Activated CD4-positive, alpha-beta T cell treated with anti-CD3 and anti-CD28 coated beads for 24 hours (primary cell): ENCODE measurements around the gene ZCCHC7.
"Not testable (repeated sequence)": the region's sequence is repeated elsewhere in the genome, so short reads cannot be mapped to it uniquely, and the experiment has no call there.

ENCODE experiments used
- DNase-seq, 2 donors: peaks; one replicate each; pipeline ENCODE4 v3.0.0-alpha.2; 2020; ENCODE audit warnings: low read depth in 2 of 2

Gene ZCCHC7

DNA sequence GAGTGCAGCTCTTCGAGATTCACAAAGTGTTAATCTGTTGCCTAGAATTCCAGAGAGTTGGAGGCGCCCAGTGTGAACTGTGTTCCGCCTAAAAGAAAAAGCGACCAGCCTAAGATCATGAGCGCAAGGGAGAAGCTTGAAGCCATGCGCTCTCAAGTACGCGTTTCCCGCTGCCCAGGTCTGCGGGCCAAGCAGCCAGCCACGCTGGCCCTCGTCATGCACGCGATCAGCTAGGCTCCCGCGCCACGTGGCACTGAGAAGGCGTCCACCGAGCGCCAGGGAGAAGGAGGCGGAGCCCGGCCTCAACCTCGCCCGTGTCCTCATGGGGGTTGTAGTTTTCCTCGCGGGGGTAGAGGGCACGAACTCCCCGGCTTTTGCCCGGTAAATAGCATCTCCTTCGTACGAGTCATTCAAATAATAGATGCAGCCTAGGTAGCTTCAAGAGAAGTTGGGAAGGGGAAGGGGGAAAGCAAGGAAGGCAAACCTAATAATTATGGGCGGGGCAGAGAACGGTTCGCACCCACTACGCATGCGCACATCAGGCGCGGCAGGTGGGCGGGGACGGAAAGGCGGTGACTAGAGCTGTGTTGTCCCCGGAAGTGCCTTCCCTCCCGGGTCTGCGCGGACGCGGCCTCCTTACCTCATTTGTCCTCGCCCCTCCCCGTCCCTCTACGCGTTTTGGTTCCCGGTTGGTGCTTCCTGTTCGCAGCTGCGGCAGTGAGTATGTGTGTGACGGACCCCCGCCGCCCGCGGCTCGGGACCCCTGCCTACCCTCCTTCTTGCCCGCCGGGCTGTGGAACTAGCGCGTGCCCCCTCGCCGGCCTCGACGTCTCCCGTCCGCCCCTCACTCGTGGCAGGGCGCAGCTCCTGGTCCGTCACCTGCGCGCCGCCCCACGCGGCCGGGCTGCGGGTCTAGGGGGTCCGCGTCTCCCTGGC, at the start of gene ZCCHC7:
TSS of gene ZCCHC7 (plus strand) at position 668 of the 936 bp plus-strand sequence.
- peak; percentile 94 to 97 for DNase-seq

DNA sequence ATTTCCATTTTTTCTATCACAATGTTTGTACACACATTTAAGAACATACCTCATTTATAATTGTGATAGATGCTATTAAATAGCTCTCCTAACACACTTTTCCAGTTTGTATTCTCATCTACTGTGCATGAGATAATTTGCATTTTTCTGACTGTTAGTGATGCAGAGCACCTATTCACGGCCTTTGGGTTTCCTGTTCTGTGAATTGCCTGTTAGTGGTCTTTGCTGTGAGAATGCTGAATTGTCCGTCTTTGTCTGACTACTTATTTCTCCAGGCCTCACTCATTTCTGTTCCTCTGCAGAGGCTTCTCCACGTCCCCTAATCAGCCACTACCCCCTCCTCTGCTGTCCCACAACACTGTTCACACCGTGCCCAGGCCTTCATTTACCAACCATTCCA, 45.6 kb upstream of the ZCCHC7 start:
- not testable (repeated sequence) for DNase-seq

DNA sequence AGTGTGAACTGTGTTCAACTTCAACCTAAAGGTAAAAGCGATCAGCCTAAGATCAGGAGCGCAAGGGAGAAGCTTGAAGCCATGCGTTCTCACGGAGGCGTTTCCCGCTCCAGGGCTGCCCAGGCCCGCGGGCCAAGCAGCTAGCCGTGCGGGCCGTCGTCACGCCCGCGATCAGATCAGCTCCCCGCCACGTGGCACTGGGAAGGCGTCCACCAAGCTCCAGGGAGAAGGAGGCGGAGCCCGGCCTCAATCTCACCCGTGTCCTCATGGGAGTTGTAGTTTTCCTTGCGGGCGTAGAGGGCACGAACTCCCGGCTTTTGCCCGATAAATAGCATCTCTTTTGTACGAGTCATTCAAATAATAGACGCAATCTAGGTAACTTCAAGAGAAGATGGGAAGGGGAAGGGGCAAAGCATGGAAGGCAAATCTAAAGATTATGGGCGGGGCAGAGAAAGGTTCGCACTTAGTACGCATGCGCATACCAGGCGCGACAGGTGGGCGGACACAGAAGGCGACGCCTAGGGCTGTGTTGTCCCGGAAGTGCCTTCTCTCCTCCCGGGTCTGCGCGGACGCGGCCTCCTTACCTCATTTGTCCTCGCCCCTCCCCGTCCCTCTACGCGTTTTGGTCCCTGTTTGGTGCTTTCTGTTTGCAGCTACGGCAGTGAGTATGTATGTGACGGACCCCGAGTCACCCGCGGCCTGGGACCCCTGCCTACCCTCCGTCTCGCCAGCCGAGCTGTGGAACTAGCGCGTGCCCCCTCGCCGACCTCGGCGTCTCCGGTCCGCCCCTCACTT, 40.8 kb upstream of the ZCCHC7 start:
- peak; percentile 87 to 89 for DNase-seq

DNA sequence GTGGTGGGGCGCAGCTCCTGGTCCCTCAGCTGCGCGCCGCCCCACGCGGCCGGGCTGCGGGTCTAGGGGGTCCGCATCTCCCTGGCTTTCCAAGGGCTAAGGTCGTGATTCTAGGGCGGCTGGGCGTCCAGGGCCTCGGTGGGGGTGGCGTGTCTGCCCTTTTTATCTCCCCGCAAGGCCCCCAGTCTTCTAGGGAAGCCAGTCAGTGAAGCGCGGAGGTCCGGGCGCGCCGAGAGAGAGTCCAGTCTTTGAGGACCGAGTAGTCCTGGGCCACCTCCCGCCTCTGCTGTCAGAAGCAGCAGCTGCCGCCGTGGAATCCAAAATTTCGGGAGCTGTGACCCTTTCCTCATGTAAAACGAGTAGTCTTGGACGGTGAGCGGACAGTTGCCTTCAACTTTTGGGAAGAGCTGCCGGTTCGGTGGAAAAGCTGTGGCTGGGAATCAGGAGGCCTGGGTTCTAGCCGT, 40.2 kb upstream of the ZCCHC7 start:
- not testable (repeated sequence) for DNase-seq

DNA sequence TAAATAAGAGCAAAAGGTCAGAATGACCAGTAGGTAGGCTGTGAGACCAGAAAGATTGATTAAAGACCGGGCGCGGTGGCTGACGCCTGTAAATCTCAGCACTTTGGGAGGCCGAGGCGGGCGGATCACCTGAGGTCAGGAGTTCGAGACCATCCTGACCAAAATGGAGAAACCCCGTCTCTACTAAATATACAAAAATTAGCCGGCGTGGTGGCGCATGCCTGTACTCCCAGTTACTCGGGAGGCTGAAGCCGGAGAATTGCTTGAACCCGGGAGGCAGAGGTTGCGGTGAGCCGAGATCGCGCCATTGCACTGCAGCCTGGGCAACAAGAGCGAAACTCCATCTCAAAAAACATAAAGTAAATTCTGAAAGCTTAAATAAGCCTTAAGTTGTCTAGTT, 38.9 kb upstream of the ZCCHC7 start:
- DNase-seq: not testable (repeated sequence)

DNA sequence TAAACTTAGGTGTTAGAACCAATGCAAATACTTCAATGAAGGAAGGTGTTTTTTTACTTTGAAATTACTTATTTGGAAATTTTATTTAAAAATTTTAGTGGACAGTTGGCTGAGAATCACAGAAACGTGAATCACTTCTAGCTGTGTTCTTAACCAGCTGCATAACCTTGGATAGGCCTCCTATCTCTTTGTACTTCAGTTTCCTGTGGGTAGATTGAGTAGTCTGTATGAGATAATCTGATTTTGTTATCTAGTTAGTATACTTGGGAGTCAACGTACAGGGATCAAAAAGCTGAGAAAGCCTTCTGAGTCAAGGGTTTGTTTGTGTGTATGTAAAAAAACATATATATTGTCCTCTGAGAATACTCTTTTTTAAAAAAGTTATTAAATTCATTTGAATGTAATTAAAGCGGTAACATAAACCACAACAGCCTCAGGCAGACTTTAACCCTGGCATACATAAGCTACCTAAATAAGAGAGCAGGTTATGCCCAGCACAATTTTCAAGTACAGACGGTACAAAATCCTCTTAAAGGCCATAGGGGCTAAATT, 38.1 kb upstream of the ZCCHC7 start:
- no peak for DNase-seq

DNA sequence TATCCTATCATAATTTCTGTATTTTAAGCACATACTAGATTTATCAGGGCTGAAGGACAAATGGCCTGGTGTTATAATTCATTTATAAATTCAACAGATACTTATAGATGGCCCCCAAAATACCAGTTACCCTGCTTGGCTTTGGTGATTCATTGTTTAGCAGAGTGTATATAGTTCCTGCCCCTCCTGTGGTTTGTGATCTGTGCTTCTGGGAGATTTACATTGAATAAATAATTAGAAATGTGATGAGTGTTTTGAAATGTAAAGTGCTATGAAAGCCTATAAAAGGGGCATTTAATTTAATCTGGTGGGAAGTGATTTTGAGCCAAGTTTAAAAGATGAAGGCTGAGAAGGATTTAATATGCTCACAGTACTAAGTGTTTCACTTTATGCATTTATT, 36.7 kb upstream of the ZCCHC7 start:
- no peak for DNase-seq

DNA sequence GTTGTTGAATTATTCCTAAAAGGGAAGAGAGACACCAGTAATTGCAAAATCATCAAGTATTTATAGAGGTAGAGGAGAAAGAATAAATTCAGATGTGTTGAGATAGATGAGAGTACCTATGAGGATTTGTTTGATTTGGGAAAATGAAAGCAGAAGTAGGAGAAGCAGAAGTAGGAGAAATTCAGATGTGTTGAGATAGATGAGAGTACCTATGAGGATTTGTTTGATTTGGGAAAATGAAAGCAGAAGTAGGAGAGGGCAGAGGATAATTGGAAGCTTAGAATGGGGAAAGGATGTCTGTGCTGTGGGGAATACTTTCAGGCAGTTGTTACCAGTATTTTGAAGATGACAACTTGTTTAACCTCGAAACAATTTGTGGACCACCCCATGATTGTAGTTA, 35.1 kb upstream of the ZCCHC7 start:
- DNase-seq: no peak

DNA sequence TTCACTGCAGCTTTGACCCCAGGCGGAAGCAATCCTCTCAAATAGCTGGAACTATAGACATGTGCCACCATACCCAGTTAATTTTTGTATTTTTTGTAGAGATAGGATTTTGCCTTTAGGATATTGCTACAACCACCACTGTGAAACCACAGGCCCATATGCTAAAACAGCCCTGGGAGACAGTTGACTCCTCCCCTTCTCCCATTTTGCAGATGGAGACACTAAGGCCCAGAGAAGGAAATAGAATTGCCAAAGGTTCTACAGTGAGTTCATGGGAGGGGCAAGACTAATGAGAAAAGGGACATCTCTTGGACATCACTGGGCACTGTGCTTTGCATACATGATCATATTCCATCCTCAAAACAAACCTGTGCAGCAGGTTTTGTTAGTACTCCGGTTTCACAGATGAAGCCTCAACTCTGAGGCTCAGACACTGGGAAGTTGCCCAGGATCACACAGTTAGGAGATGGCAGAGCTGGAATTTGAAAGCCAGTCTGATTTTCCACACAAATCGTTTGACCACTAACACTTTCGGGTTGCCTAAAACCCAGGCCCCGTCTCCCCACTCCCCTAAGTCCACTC, 27.6 kb upstream of the ZCCHC7 start:
- not testable (repeated sequence) for DNase-seq

DNA sequence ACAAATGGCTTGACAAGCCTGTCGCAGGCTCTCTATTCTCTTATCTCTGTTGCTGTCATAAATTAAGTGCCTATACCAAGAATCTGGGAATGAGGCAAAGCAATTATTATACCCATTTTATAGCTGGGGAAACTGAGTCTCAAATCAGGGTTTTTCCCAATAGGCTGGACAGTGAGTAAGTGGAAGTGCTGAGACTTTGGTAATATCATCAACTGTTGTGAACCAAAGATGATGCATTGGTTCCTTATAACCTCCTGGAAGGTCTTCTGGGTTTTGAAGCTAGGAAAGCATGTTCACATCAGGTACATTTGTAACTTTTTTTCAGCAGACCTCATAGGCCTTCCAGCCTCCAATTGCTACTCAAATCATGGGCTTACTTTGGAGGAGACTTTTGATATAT, 25.6 kb upstream of the ZCCHC7 start:
- DNase-seq: no peak

DNA sequence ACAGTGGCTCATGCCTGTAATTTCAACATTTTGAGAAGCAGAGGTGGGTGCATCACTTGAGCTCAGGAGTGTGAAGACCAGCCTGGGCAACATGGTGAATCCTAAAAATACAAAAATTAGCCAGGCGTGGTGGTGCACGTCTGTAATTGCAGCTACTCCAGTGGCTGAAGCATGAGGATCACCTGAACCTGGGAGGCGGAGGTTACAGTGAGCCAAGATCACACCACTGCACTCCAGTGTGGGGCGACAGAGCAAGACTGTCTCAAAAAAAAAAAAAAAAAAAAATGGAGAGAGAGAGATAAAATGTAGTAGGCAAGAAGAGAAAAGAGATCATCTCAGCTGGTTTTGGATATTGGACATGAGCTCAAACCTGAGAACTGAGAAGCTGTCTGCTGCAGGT, 23.7 kb upstream of the ZCCHC7 start:
- no peak for DNase-seq

DNA sequence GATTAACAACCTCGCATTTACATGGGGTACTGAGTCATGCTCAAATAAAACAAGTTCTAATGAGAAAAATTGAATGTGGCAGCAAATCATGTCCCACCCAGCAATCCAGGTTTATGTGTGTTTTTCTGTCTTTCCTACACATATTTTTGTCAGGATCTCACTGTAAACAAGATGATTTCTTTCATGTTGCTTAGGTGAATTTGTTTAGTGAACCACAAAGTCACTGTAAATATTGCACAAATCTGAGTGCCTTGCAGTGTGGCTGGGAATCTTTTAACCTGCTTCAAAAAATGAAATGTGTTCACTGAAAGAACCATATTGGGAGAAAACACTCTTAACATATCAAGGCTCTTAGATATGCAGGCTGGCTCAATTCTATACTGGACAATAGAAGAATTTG, 23.1 kb upstream of the ZCCHC7 start:
- no peak for DNase-seq

DNA sequence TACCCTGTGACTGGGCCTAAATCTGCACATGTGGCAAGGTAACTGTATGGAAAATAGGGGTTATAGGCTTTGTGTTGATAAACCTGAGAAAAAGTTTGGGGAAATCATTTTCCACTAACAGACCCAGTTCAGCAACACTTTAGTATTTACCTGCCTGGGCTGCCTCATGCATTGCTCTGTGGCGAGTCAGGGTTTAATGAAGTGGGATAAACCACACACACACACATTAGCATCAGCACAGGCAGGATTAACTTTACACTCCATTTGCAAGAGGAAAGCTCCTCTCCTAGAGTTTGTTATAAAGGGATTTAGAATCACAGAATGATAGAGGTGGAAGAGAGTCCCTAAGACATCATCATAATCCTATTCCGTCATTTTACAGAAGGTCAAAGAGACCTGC, 20.0 kb upstream of the ZCCHC7 start:
- DNase-seq: no peak

DNA sequence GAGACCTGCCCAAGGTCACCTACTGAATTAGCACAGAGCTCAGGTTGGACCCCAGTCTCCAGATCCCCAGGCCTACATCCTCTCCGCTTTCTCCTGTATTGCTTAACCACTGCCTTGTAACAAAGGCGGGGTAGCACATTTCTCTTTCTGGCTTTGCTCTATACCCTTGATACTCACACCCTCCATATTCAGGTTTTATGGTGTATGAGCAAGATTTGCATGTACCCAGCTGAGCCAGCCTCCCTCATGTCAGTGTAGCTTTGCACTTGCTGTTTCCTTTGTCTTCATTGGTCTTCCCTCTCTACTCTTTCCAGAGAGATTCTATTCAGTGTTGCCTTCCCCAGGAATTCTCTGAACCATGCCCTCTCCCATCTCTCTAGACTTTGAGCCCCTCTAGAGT, 19.6 kb upstream of the ZCCHC7 start:
- DNase-seq: no peak

DNA sequence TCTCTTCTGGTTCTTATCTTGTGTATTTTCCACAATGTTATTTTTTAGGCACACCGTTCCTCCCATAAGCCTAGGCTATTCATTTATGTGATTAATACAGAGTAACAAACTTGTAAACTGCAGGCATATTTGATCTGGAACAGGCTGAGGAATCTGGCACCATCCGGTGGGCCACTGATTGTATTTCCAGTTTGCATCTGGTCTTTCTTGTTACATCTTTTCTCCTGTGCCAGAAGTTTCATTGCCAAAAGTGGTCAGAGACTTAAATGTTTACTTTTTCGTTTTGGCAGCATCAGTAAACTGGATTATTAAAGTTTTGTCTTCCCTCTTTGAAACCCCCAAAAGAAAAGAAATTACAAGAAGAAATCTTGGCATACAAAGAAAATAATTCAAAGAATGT, 17.9 kb upstream of the ZCCHC7 start:
- no peak for DNase-seq

DNA sequence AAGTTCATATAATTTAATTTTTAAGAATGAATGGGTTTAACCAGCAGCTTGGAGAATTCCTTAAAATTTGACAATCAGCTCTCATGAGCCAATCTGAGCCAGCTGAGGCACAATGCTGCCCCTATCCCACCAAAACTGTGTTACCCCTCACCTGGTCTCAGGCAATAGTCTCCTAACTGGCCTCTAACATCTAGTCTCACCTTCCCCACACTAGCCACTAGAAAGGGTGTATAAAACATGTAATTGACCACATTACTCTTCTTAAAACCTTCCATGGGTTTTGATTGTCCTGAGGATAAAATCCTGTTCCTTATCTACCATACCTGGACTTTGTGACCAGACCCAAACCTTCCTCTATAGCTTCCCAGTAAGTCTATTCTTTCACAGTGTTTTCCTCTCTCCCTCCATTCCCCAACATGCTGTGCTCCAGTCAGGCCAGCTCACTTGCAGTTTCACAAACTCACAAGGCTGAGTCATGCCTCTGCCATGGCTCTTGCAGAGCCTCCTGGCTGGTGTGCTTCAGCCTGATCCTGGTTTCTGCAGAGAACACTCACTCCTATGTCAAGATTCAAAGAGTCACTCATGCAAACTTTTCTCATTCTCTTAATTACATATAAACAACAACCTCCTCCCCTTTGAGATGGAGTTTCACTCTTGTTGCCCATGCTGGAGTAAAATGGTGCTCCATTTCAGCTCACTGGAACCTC, 16.0 kb upstream of the ZCCHC7 start:
- DNase-seq: no peak

DNA sequence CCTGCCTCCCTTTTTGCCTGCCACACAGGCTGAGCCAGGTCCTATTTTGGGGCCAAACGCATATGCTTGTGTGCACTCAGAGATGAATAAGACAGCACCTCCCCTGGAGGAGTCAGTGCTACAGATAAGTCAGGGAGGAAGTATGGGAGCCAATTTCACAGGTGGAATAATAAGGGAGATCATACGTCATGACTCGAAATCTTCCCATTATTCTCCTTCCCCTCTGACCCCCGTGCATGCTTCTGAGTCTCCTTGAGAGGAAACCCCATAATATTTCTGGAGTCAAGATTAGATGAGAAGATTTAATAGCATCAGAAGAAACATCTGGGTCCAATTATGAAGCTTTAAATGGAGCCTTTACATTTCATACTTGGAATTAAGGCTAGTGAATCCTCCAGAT, 15.1 kb upstream of the ZCCHC7 start:
- no peak for DNase-seq

DNA sequence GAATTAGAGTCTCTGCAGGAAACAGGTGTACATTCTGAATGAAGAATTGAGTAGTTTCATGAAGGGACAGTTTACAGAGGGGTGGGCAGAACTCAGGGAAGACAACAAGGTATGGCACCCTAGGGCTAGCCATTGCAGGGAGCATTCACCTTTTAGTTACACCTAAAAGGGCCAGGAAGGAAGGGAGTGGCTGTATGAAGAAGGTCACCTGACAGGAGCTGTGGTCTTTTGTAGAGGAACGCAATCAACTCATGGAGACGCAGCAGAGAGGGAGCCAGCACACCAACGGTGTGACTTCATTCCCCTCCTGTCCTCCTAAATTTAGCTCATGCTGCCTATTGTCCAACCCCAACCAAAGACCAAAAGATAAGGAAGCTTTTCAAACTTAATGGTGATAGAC, 12.7 kb upstream of the ZCCHC7 start:
- no peak for DNase-seq

DNA sequence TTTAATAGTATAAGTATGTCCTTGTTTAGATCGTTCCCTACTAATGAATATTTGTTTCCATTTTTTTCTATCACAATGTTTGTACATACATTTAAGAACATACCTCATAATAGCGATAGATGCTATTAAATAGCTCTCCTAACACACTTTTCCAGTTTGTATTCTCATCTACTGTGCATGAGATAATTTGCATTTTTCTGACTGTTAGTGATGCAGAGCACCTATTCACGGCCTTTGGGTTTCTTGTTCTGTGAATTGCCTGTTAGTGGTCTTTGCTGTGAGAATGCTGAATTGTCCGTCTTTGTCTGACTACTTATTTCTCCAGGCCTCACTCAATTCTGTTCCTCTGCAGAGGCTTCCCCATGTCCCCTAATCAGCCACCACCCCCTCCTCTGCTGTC, 5.9 kb upstream of the ZCCHC7 start:
- not testable (repeated sequence) for DNase-seq

DNA sequence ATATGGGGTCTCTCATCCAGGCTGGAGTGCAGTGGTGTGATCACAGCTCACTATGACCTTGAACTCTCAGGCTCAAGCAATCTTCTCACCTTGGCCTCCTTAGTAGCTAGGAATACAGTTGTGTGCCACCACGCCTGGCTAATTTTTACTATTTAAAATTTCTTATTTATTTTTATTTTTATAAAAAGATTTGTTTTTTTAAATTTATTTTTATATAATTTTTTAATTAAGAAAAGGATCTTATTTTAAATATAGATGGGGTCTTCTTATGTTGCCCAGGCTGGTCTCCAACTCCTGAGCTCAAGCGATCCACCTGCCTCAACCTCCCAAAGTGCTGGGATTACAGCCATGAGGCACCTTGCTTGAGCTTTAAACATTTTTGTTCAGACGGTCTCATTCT, 2.4 kb upstream of the ZCCHC7 start:
- no peak for DNase-seq

DNA sequence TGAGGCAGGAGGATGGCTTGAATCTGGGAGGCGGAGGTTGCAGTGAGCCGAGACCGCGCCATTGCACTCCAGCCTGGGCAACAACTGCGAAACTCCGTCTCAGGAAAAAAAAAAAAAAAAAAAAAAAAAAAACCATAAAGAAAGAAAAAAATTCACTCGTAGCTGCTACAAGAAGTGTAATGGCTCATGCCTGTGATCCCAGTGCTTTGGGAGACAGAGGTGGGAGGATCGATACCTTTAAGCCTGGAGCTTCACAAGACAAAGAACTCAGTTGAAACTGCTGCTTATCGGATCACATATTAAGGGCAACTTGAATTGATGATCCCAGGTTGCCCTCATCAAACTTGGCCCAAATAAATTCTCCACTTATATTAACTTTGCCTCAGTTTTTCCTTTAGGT, 1.0 kb upstream of the ZCCHC7 start:
- no peak for DNase-seq
